Measurements from ENCODE around the gene MYH7B. TPM values are rescaled to one million over a fixed set of nuclear protein-coding genes. Genes with fewer than 3 reads are reported as not detected.

The MYH7B gene
- polyA plus RNA-seq, 1 experiment = 0.01 TPM

DNA sequence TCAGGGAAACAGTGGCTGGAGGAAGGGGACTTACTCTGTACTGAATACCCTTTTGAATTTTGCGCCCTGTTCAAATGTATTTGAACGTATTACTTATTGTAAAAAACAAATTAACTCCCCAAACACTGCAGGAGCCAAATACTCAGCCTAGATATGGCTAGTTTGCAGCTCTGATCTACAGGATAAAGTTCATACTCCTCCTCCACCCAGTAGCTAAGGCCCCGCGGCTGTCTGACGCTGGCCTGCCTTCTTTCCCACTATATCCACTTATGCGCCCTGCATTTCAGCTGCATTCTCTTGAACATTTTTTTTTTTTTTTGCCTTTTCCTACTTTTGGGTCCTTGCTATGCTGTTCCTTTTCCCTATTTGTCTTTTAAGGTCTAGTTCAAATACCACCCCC is 6.5 kb upstream of the MYH7B start:
- H3K4me3 ChIP-seq (ENCODE audit: low read depth, low read length) = no peak overlapping the region
- DNase-seq (ENCODE audit: low read depth) = no peak
- peaks cover 6% of the 10 kb centered on the region for H3K36me3 ChIP-seq (ENCODE audit: control insufficient read depth, insufficient read depth, low read length)
- ChIA-PET POLR2A (no interaction called here), CTCF (interaction anchor here (1.2 to 1.6 kb wide), 4 partner anchors 75 to 114 kb away, joined by 3 to 16 read pairs (median 6); partner anchors contain the start of gene GGT7)
- TF ChIP-seq, protein P1, sequence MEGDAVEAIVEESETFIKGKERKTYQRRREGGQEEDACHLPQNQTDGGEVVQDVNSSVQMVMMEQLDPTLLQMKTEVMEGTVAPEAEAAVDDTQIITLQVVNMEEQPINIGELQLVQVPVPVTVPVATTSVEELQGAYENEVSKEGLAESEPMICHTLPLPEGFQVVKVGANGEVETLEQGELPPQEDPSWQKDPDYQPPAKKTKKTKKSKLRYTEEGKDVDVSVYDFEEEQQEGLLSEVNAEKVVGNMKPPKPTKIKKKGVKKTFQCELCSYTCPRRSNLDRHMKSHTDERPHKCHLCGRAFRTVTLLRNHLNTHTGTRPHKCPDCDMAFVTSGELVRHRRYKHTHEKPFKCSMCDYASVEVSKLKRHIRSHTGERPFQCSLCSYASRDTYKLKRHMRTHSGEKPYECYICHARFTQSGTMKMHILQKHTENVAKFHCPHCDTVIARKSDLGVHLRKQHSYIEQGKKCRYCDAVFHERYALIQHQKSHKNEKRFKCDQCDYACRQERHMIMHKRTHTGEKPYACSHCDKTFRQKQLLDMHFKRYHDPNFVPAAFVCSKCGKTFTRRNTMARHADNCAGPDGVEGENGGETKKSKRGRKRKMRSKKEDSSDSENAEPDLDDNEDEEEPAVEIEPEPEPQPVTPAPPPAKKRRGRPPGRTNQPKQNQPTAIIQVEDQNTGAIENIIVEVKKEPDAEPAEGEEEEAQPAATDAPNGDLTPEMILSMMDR (IDR thresholded peaks at IDR 0.05; ENCODE audit: insufficient read depth, low read depth, low read length) = no peak
- H3K27me3 ChIP-seq (ENCODE audit: control insufficient read depth, insufficient read depth, low read length) = no peaks in the 10 kb centered on the region

DNA sequence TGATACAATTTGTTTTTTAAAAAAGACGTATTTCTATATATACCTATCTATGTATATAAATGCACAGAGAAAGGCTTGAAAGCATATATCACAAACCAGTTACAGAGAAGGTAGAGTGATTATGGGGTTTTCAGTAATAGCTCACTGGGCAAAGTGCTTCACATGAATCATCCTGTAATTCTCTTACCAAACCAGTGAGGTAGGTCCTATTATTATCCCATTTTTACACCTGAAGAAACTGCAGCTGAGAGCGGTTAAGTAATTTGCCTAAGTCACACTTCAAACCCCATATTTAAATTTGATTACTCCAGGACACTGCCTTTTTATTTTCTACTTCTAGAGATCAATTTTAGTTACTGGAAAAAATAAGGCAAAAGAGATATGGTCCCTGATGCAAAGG is 4.4 kb upstream of the MYH7B start:
- H3K27me3 ChIP-seq (ENCODE audit: control insufficient read depth, insufficient read depth, low read length) = no peaks in the 10 kb centered on the region
- ChIA-PET CTCF (interaction anchor here (3.0 kb wide), 1 partner anchor 77 kb away, joined by 26 read pairs; the partner anchor contains the start of gene GGT7), POLR2A (no interaction called here)
- TF ChIP-seq, protein P1 (IDR thresholded peaks at IDR 0.05; ENCODE audit: insufficient read depth, low read depth, low read length) = no peak
- no peak overlapping the region for H3K4me3 ChIP-seq (ENCODE audit: low read depth, low read length)
- DNase-seq (ENCODE audit: low read depth) = no peak
- peaks cover 3% of the 10 kb centered on the region for H3K36me3 ChIP-seq (ENCODE audit: control insufficient read depth, insufficient read depth, low read length)

DNA sequence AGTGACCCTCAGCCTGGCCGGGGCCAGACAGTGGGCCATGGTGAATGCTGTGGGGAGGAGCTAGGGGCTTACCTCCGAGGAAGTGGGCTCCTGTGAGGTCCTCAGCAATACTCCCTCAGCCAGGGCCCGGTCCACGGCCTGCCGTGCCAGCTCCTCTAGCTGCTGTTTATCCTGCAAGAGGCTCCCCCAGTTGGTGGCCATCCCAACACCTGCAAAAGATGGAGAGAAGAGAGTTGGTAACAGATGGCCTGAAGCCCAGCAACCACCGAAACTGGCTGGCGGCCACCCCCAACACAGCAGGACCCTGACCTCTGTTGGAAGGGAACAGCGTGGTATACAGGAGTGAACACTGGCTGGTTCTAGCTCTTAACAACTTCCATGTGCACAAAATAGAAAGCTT is 4.0 kb upstream of the MYH7B start:
- TF ChIP-seq, protein P1 (IDR thresholded peaks at IDR 0.05; ENCODE audit: insufficient read depth, low read depth, low read length) = no peak
- Histone ChIP-seq H3K36me3 (ENCODE audit: control insufficient read depth, insufficient read depth, low read length) (peaks cover 3% of the 10 kb centered on the region), H3K4me3 (ENCODE audit: low read depth, low read length) (no peak overlapping the region), H3K27me3 (ENCODE audit: control insufficient read depth, insufficient read depth, low read length) (no peaks in the 10 kb centered on the region)
- POLR2A ChIA-PET = no interaction called here
- CTCF ChIA-PET = interaction anchor here (3.0 kb wide), 1 partner anchor 78 kb away, joined by 26 read pairs; the partner anchor contains the start of gene GGT7
- no peak for DNase-seq (ENCODE audit: low read depth)

DNA sequence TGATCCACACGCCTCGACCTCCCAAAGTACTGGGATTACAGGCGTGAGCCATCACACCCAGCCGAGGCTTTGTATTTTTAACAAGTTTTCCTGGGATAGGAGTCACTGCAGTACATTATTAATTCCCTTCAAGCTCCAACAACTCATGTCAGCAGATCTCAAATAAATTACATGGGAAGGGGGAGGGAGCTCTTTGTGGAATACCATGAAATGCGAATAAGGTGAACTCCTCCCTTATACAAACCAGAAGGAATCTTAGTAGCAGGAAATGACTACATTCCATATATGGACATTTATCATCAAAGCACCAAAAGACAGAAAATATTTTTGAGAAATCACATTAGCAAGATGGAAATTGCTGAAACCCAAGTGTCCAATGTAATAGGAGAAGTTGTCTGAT is 3.0 kb upstream of the MYH7B start:
- no peaks in the 10 kb centered on the region for H3K27me3 ChIP-seq (ENCODE audit: control insufficient read depth, insufficient read depth, low read length)
- ChIA-PET CTCF (interaction anchor here (1.3 to 3.0 kb wide), 2 partner anchors 9 to 79 kb away, joined by 3 to 26 read pairs; partner anchors contain the start of gene GGT7), POLR2A (no interaction called here)
- H3K4me3 ChIP-seq (ENCODE audit: low read depth, low read length) = no peak overlapping the region
- H3K36me3 ChIP-seq (ENCODE audit: control insufficient read depth, insufficient read depth, low read length) = peaks cover 3% of the 10 kb centered on the region
- no peak for DNase-seq (ENCODE audit: low read depth)
- TF ChIP-seq, protein P1 (IDR thresholded peaks at IDR 0.05; ENCODE audit: insufficient read depth, low read depth, low read length) = no peak

DNA sequence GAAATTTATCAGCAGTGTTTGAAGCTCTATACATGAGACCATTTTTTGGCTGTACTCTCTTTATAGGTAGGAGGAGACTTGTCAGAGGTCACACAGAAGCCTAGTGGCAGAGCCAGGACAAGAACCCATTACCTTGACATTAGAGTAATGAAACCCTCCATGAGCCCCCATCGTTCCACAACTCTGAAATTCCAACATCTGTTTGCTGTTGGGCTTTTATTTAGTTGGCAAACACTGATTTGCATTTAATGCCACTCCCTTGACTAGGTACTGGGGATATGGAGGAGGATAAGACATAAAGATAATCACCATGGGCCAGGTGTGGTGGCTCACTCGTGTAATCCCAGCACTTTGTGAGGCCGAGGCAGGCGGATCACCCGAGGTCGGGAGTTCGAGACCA is 1.7 kb upstream of the MYH7B start:
- ChIA-PET POLR2A (no interaction called here), CTCF (interaction anchor here (3.0 to 3.5 kb wide), 2 partner anchors 79 to 80 kb away, joined by 26 to 55 read pairs; partner anchors contain the start of genes ACSS2 and GGT7)
- H3K36me3 ChIP-seq (ENCODE audit: control insufficient read depth, insufficient read depth, low read length) = peaks cover 3% of the 10 kb centered on the region
- DNase-seq (ENCODE audit: low read depth) = no peak
- TF ChIP-seq, protein P1 (IDR thresholded peaks at IDR 0.05; ENCODE audit: insufficient read depth, low read depth, low read length) = no peak
- no peak overlapping the region for H3K4me3 ChIP-seq (ENCODE audit: low read depth, low read length)
- no peaks in the 10 kb centered on the region for H3K27me3 ChIP-seq (ENCODE audit: control insufficient read depth, insufficient read depth, low read length)
